ENCODE results near the gene TDO2. TPM values are rescaled to one million over a fixed set of nuclear protein-coding genes. Genes with fewer than 3 reads are reported as not detected.

The TDO2 gene
- total RNA-seq, 1 donor, result 1.5 TPM

DNA sequence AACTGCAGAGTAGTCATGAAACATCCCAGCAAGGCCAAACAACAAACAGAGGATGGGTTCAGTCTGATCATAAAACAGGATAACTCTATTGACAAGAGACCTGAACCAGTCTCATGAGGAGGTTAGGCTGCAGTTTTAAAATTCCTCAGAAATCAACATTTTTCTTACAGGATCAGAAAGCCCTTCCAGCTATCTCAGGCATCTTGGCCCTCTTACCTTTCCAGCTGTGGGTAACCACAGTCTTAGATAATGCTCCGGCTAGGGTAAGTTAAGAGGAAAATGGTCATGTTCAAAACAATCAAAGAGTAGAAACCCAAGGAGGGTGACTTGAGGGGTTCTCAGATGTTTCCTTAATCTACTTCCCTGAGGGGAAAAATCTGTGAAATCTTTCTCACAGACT, 45.0 kb downstream of the TDO2 start:
- TF ChIP-seq, protein P1, sequence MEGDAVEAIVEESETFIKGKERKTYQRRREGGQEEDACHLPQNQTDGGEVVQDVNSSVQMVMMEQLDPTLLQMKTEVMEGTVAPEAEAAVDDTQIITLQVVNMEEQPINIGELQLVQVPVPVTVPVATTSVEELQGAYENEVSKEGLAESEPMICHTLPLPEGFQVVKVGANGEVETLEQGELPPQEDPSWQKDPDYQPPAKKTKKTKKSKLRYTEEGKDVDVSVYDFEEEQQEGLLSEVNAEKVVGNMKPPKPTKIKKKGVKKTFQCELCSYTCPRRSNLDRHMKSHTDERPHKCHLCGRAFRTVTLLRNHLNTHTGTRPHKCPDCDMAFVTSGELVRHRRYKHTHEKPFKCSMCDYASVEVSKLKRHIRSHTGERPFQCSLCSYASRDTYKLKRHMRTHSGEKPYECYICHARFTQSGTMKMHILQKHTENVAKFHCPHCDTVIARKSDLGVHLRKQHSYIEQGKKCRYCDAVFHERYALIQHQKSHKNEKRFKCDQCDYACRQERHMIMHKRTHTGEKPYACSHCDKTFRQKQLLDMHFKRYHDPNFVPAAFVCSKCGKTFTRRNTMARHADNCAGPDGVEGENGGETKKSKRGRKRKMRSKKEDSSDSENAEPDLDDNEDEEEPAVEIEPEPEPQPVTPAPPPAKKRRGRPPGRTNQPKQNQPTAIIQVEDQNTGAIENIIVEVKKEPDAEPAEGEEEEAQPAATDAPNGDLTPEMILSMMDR (IDR thresholded peaks at IDR 0.05; ENCODE audit: insufficient read depth, low read length), result no peak
- H3K4me3 ChIP-seq (ENCODE audit: low read depth, low read length), result no peak overlapping the region
- DNase-seq (ENCODE audit: low read depth), result peak; percentile 83

DNA sequence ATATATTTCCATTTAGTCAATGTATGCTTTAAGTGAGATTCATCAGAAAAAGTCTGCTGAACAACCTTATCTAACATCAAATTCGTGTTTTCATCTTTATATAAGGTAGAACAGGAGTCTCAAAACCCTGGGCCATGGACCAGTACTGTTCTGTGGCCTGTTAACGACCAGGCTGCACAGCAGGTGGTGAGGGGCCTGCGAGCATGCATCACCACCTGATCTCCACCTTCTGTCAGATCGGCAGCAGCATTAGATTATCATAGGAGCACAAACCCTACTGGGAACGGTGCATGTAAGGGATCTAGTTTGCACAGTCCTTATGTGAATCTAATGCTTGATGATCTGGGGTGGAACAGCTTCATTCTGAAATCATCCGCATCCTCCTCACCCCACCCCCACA, 47.0 kb downstream of the TDO2 start:
- TF ChIP-seq, protein P1 (IDR thresholded peaks at IDR 0.05; ENCODE audit: insufficient read depth, low read length), result no peak
- no peak overlapping the region for H3K4me3 ChIP-seq (ENCODE audit: low read depth, low read length)
- DNase-seq (ENCODE audit: low read depth), result no peak

DNA sequence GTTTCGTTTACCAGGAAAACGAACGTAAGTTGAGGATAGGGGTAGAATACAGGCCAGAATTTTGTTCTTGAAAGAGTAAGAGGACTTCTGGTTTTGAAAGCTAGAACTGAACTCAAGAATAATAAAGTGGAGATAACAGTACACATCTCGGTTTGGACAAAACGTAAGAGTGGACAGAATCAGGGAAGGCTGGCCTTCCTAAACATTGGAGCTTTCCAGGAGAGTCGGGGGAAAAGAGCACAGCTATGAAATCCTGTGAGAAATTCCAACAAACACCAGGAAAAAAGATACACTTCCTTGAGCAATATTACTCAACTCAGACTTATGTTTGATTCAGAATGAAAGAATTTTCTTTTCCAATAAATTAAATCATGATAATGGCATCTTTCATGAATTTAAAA, 49.0 kb downstream of the TDO2 start:
- DNase-seq (ENCODE audit: low read depth), result peak; percentile 66
- TF ChIP-seq, protein P1 (IDR thresholded peaks at IDR 0.05; ENCODE audit: insufficient read depth, low read length), result no peak
- peak overlapping the region; percentile 51 for H3K4me3 ChIP-seq (ENCODE audit: low read depth, low read length)

DNA sequence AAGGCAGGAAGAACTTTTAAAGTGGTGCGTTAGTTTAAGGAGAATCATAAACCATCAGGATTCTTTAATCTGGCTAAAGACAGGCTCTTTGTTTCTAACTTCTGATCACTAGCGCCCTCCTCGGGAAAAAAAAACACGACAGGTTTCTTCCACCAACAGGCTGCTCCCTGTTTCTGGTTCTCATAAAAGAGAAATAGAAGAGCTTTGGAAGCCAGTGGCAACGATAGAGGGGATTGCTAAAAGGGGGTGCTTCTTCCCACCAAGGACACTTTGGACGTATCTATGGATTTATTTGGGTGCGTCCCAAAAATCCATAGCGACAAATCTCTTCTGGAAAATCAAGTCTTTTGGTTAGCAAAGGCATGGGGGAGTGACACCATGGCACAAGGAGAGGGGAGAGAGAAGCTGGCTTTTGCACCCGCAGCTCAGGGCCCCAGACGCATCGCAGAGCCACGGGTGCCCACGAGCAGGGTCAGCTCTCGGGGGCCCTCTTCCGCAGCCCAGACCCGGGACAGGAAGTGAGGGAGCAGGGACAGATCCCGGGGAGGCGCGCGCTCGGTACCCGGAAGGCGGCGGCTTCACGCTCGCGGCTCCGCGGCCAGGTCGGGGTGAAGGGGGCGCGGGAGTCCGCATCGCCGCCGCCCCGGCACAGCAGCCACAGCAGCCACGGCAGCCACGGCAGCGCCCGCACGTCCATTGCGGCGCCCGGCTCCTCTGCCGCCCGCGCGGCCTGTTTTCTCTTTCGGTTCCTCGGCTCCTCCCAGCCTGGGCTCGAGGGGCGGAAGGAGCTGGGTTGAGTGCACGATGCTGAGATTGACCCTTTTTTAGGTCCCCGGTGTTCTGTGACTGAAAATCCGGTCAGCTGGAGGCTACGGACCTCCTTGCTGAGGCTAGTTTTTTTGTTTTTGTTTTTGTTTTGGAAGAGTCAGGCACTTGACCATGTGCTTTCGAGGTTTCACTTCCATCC, 49.9 kb downstream of the TDO2 start, which contains the start of gene CTSO:
Gene CTSO, minus strand, starts transcription at position 716 of the 967 bp plus-strand sequence. Its CDS starts 19 bp downstream, at position 697.
- DNase-seq (ENCODE audit: low read depth), result peak; percentile 90
- TF ChIP-seq, protein P1 (IDR thresholded peaks at IDR 0.05; ENCODE audit: insufficient read depth, low read length), result peak; percentile 66
- H3K4me3 ChIP-seq (ENCODE audit: low read depth, low read length), result peak within 1 kb of the TSS; percentile 82

DNA sequence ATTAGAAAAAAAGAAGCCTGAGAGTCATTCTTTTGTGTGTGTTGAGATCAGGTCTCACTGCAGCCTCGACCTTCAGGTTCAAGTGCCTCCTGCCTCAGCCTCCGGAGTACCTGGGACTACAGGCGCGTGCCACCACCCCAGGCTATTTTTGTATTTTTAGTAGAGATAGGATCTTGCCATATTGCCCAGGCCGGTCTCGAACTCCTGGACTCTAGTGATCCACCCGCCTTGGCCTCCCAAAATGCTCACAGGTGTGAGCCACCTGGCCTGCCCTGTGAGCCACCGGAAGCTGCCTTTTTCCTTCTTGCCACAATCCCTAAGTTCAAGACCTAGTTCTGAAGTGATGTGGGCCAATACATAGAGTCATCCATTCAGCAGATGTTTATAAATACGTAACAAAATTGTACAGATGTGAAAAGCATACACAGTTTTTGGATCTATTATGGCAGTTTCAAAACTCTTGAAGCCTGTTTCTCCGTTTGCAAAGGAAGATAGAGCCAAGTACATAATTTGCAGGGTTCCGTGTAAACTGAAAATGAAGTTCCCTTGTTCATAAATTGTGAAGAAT, 50.7 kb downstream of the TDO2 start:
- TF ChIP-seq, protein P1 (IDR thresholded peaks at IDR 0.05; ENCODE audit: insufficient read depth, low read length), result no peak
- DNase-seq (ENCODE audit: low read depth), result no peak
- peak overlapping the region; percentile 82 for H3K4me3 ChIP-seq (ENCODE audit: low read depth, low read length)

DNA sequence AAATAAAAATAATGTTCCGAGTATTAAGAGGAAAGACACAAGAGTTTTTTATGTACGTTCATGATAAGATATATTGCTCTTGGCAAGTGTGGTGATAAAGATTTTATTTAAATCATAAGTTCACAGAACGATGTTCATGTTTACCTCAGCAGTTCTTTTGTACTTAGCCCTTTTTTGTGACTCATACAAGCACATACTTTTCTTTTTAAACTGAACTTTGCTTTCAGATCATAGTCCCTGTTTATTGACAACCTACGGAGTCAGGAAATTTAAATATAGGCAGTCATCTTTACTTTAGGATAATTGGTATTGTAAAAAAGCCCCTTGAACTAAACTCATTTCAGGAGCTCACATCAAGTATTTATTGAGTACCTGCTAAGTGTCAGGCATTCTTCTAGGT, 51.4 kb downstream of the TDO2 start:
- no peak overlapping the region for H3K4me3 ChIP-seq (ENCODE audit: low read depth, low read length)
- TF ChIP-seq, protein P1 (IDR thresholded peaks at IDR 0.05; ENCODE audit: insufficient read depth, low read length), result no peak
- DNase-seq (ENCODE audit: low read depth), result no peak

Measured in fibroblast of the aortic adventitia (primary cell).